ENCODE data around the gene MGAT3. TPM values are rescaled to one million over a fixed set of nuclear protein-coding genes. Genes with fewer than 3 reads are reported as not detected.
A peak's percentile ranks its signal among the peaks of the same experiment; 100 is the strongest.

The MGAT3 gene
- total and polyA plus RNA-seq, 9 of the 15 experiments (the other 6 are each of a cell fraction or from before 2014, with no cell fraction given), result 0.10 to 11.5 (median 4.6) TPM

- TF ChIP-seq ARID4B (CRISPR knock-in tag; IDR thresholded peaks at IDR 0.05) (no peak), DMBX1 (CRISPR knock-in tag; IDR thresholded peaks at IDR 0.05; ENCODE audit: borderline replicate concordance) (no peak), CEBPZ (IDR thresholded peaks at IDR 0.05; ENCODE audit: borderline replicate concordance, low read depth, low read length) (no peak), PCBP2 (IDR thresholded peaks at IDR 0.05; ENCODE audit: low read depth, low read length, poor library complexity, severe bottlenecking) (no peak), CCNT2 (IDR thresholded peaks at IDR 0.05; ENCODE audit: borderline replicate concordance, extremely low read depth, insufficient read length, low read depth, low read length) (peak; percentile 30), ZNF586 (CRISPR knock-in tag; conservative IDR thresholded peaks at IDR 0.05) (no peak), CHD1 (IDR thresholded peaks at IDR 0.05; ENCODE audit: low read length) (no peak), TGIF2 (CRISPR knock-in tag; IDR thresholded peaks at IDR 0.05) (no peak), CHAMP1 (IDR thresholded peaks at IDR 0.05) (no peak), ZBTB12 (CRISPR knock-in tag; IDR thresholded peaks at IDR 0.05) (no peak), GATAD2B (IDR thresholded peaks at IDR 0.05; ENCODE audit: borderline replicate concordance) (no peak), HNRNPL (IDR thresholded peaks at IDR 0.05; ENCODE audit: low read depth, low read length) (peak; percentile 38; the same call in 1 of the 2 replicates), KLF1 (tag; IDR thresholded peaks at IDR 0.05) (no peak), MBD2 (IDR thresholded peaks at IDR 0.05; ENCODE audit: borderline replicate concordance, low read depth) (no peak)
These were observed at the start of gene MGAT3 (continued) for GRCh38 chr22:39456522-39457197.
